H1 (cell line): ENCODE results near the gene BSND. TPM values are rescaled to one million over a fixed set of nuclear protein-coding genes. Genes with fewer than 3 reads are reported as not detected.

Source experiments
- CTCF ChIA-PET: fragments of 300-600 bp; sonication (Branson Sonifier 250); formaldehyde crosslinking; loops from one replicate; lab custom pipeline; 2021; ENCODE audit not compliant: partially characterized antibody; lab: Charles Lee
- POLR2A ChIA-PET: fragments of 300-600 bp; sonication (Branson Sonifier 250); formaldehyde crosslinking; loops from one replicate; lab custom pipeline; 2021; ENCODE audit warnings: inconsistent platforms; ENCODE audit not compliant: partially characterized antibody; lab: Charles Lee
- DNase-seq, 2 experiments: peaks; one replicate each; pipeline versions ENCODE4 v3.0.0 to v3.0.0-alpha.2; 2010 to 2022; ENCODE audit warnings: low spot score in 2 of 2, low read depth in 1 of 2, mixed read lengths in 1 of 2
- FAIRE-seq: peaks from 2 replicates; lab custom pipeline; 2011; peaks lifted over from hg19 to GRCh38; lab: Jason Lieb, UNC
- H2AFZ ChIP-seq: 2 replicates; pipeline ENCODE4 v1.8.1; 2012; ENCODE audit warnings: low read length, inconsistent platforms
- H2AK5ac ChIP-seq: 2 replicates; pipeline ENCODE4 v1.6.1; 2013; ENCODE audit warnings: low read depth, low read length
- H2BK120ac ChIP-seq: replicated peaks from 2 replicates; pipeline ENCODE3; 2013; ENCODE audit warnings: low read depth, low read length, inconsistent platforms
- H2BK12ac ChIP-seq: 2 replicates; pipeline ENCODE4 v1.6.1; 2013; ENCODE audit warnings: low read depth, low read length
- H2BK15ac ChIP-seq: 2 replicates; pipeline ENCODE4 v1.6.1; 2013; ENCODE audit warnings: low read length
- H2BK20ac ChIP-seq: 2 replicates; pipeline ENCODE4 v1.6.1; 2013; ENCODE audit warnings: low read length
- H2BK5ac ChIP-seq: 2 replicates; pipeline ENCODE4 v1.6.1; 2013; ENCODE audit warnings: low read depth, low read length
- H3K14ac ChIP-seq: 2 replicates; pipeline ENCODE4 v1.6.1; 2013; ENCODE audit warnings: inconsistent platforms; ENCODE audit not compliant: insufficient read length
- H3K18ac ChIP-seq: 2 replicates; pipeline ENCODE4 v1.6.1; 2013; ENCODE audit warnings: low read length; ENCODE audit errors: extremely low read depth
- H3K23ac ChIP-seq: 2 replicates; pipeline ENCODE4 v1.6.1; 2013; ENCODE audit warnings: inconsistent platforms; ENCODE audit not compliant: insufficient read length
- H3K23me2 ChIP-seq: 2 replicates; pipeline ENCODE4 v1.6.1; 2013; ENCODE audit warnings: low read depth, low read length
- H3K27ac ChIP-seq: 2 replicates; pipeline ENCODE4 v1.6.1; 2011; ENCODE audit warnings: low read depth, low read length, inconsistent platforms
- H3K27me3 ChIP-seq, 4 experiments: replicated peaks in 1 of 4; 1 replicate in 1 of 4; 2 replicates in 3 of 4; pipeline versions ENCODE4 v1.6.1 to v1.8.1; 2011 to 2013; ENCODE audit warnings: low read length in 3 of 4, mild to moderate bottlenecking in 3 of 4, inconsistent platforms in 2 of 4, mixed read lengths in 2 of 4, moderate library complexity in 1 of 4; ENCODE audit not compliant: control insufficient read depth in 3 of 4, insufficient read depth in 3 of 4; ENCODE audit errors: extremely low read depth in 1 of 4
- H3K36me3 ChIP-seq, 4 experiments: 2 replicates each; pipeline versions ENCODE4 v1.6.1 to v1.8.1; 2011 to 2013; ENCODE audit warnings: mild to moderate bottlenecking in 4 of 4, low read length in 3 of 4, moderate library complexity in 2 of 4, control low read depth in 1 of 4, inconsistent platforms in 1 of 4; ENCODE audit not compliant: insufficient read depth in 4 of 4, control insufficient read depth in 2 of 4
- H3K4ac ChIP-seq: replicated peaks from 2 replicates; pipeline ENCODE3; 2013; ENCODE audit warnings: low read length, low read depth, mixed read lengths, inconsistent platforms; ENCODE audit not compliant: insufficient read length
- H3K4me1 ChIP-seq, 4 experiments: replicated peaks in 1 of 4; 1 replicate in 1 of 4; 2 replicates in 3 of 4; pipeline versions ENCODE4 v1.6.1 to v1.8.1; 2011 to 2013; ENCODE audit warnings: low read length in 3 of 4, inconsistent platforms in 2 of 4, mixed read lengths in 1 of 4; ENCODE audit not compliant: insufficient read depth in 4 of 4, control insufficient read depth in 3 of 4
- H3K4me2 ChIP-seq, 2 experiments: 2 replicates each; pipeline versions ENCODE4 v1.6.1 to v1.8.1; 2011 to 2013; ENCODE audit warnings: low read depth in 2 of 2, low read length in 2 of 2, control low read depth in 1 of 2, inconsistent platforms in 1 of 2, mild to moderate bottlenecking in 1 of 2; ENCODE audit not compliant: insufficient read depth in 1 of 2
- H3K4me3 ChIP-seq, 4 experiments: fragments of 200-600, 300-600 bp in 1 of 4; sonication (generic), shearing (Covaris generic), sonication (Bioruptor Twin) in 1 of 4; 2 replicates each; pipeline versions ENCODE4 v1.5.1 to v1.8.1; 2011 to 2016; ENCODE audit warnings: low read length in 4 of 4, low read depth in 3 of 4, control low read depth in 2 of 4, inconsistent platforms in 2 of 4, mild to moderate bottlenecking in 2 of 4, mixed read lengths in 1 of 4, moderate library complexity in 1 of 4; ENCODE audit not compliant: insufficient read depth in 2 of 4; ENCODE audit errors: extremely low read depth in 1 of 4
- H3K56ac ChIP-seq: replicated peaks from 2 replicates; pipeline ENCODE3; 2013; ENCODE audit warnings: low read depth, mild to moderate bottlenecking, mixed read lengths, low read length, inconsistent platforms; ENCODE audit not compliant: insufficient read length
- H3K79me1 ChIP-seq: 2 replicates; pipeline ENCODE4 v1.6.1; 2013; ENCODE audit warnings: low read depth, low read length, control low read depth
- H3K79me2 ChIP-seq, 2 experiments: 2 replicates each; pipeline versions ENCODE4 v1.6.1 to v1.8.1; 2012 to 2013; ENCODE audit warnings: low read length in 2 of 2, mild to moderate bottlenecking in 2 of 2, inconsistent platforms in 1 of 2; ENCODE audit not compliant: insufficient read depth in 2 of 2, control insufficient read depth in 1 of 2
- H3K9ac ChIP-seq, 4 experiments: replicated peaks in 1 of 4; 1 replicate in 1 of 4; 2 replicates in 3 of 4; pipeline versions ENCODE4 v1.6.1 to v1.8.1; 2011 to 2013; ENCODE audit warnings: low read depth in 3 of 4, low read length in 3 of 4, control low read depth in 2 of 4, mild to moderate bottlenecking in 2 of 4, moderate library complexity in 2 of 4, inconsistent platforms in 1 of 4; ENCODE audit errors: extremely low read depth in 1 of 4
- H3K9me3 ChIP-seq, 2 experiments: 2 replicates each; pipeline versions ENCODE4 v1.6.1 to v1.8.1; 2012 to 2013; ENCODE audit warnings: mild to moderate bottlenecking in 2 of 2, moderate library complexity in 2 of 2, control low read depth in 1 of 2, inconsistent platforms in 1 of 2, low read depth in 1 of 2, low read length in 1 of 2, mixed read lengths in 1 of 2; ENCODE audit not compliant: insufficient read depth in 2 of 2
- H4K20me1 ChIP-seq, 2 experiments: replicated peaks in 1 of 2; 2 replicates each; pipeline versions ENCODE3 to v1.8.1; 2011 to 2013; ENCODE audit warnings: inconsistent platforms in 2 of 2, low read length in 2 of 2, mild to moderate bottlenecking in 1 of 2; ENCODE audit not compliant: insufficient read depth in 2 of 2, control insufficient read depth in 1 of 2
- H4K5ac ChIP-seq: 2 replicates; pipeline ENCODE4 v1.6.1; 2013; ENCODE audit warnings: low read length, low read depth, mixed read lengths, inconsistent platforms; ENCODE audit not compliant: insufficient read length
- H4K8ac ChIP-seq: 2 replicates; pipeline ENCODE4 v1.8.0; 2013; ENCODE audit warnings: mild to moderate bottlenecking, moderate library complexity, low read length, inconsistent platforms; ENCODE audit not compliant: insufficient read depth; ENCODE audit errors: extremely low read depth
- H4K91ac ChIP-seq: replicated peaks from 2 replicates; pipeline ENCODE3; 2013; ENCODE audit warnings: low read length, mixed read lengths, inconsistent platforms; ENCODE audit not compliant: insufficient read length
- BCL11A ChIP-seq, 2 experiments: IDR thresholded peaks; one replicate each; pipeline ENCODE4 v1.6.1; 2011; ENCODE audit warnings: low read depth in 2 of 2, low read length in 2 of 2, mild to moderate bottlenecking in 2 of 2
- CBX5 ChIP-seq: fragments of 300-800, 300-1000 bp; sonication (generic); IDR thresholded peaks from 2 replicates; pipeline ENCODE4 v1.7.1; 2016; ENCODE audit warnings: antibody characterized with exemption, low read length, low read depth
- EP300 ChIP-seq, 2 experiments: IDR thresholded peaks; 1 replicate in 1 of 2; 2 replicates in 1 of 2; pipeline ENCODE4 v1.6.1; 2011 to 2012; ENCODE audit warnings: low read depth in 2 of 2, low read length in 2 of 2, mild to moderate bottlenecking in 2 of 2, borderline replicate concordance in 1 of 2, inconsistent platforms in 1 of 2, moderate library complexity in 1 of 2
- KDM5A ChIP-seq: fragments of 200-600 bp; IDR thresholded peaks from 2 replicates; pipeline ENCODE4 v1.7.1; 2012; ENCODE audit warnings: mild to moderate bottlenecking, low read length, inconsistent platforms, mixed read lengths
- PHF8 ChIP-seq: fragments of 200-600 bp; sonication (generic); conservative IDR thresholded peaks from 2 replicates; pipeline ENCODE4 v1.7.1; 2012; ENCODE audit warnings: low read depth, mild to moderate bottlenecking, inconsistent platforms, low read length, moderate library complexity
- SP2 ChIP-seq: IDR thresholded peaks from 2 replicates; pipeline ENCODE4 v1.6.1; 2012; ENCODE audit warnings: mild to moderate bottlenecking, low read length, inconsistent platforms
- YY1 ChIP-seq: IDR thresholded peaks from 2 replicates; pipeline ENCODE4 v1.6.1; 2011; ENCODE audit warnings: low read depth, mild to moderate bottlenecking, low read length
- WGBS, 2 experiments: shearing (Covaris generic) in 1 of 2; methylation state at CpG; one replicate each; pipeline versions ENCODE4 v1.1.6 to v1.1.7; 2013 to 2015; ENCODE audit warnings: low lambda C conversion rate in 2 of 2, mixed read lengths in 2 of 2, inconsistent platforms in 1 of 2, low coverage in 1 of 2, missing lambda C conversion rate in 1 of 2; ENCODE audit not compliant: insufficient replicate concordance in 2 of 2, insufficient coverage in 1 of 2, insufficient read length in 1 of 2; ENCODE audit errors: extremely low coverage in 1 of 2, missing lambda C conversion rate in 1 of 2; 5-methylcytosine and 5-hydroxymethylcytosine counted together
- polyA plus RNA-seq, 7 experiments: library from polyadenylated mRNA; depleted of rRNA in 3 of 7; stranded (reverse) in 5 of 7; unstranded in 2 of 7; fragments of >200 nt in 5 of 7; fragments of 200-250 nt in 2 of 7; gene quantifications; 1 replicate in 5 of 7; 2 replicates in 1 of 7; 4 replicates in 1 of 7; pipeline versions ENCODE4 v1.2.1 to v1.2.3, GENCODE V29; 2011 to 2013; ENCODE audit warnings: missing spikeins in 2 of 7, mixed read lengths in 2 of 7
- total RNA-seq: library from RNA; stranded (reverse); fragmentation: NEBNext Ultra II Directional; extraction: Animal tissue kit (Norgen Biotek cat#: 25700); gene quantifications from 2 replicates; pipeline ENCODE4 v1.2.1, GENCODE V29; 2021
- TF ChIP-seq, protein P1 (sequence below): IDR thresholded peaks from 2 replicates; pipeline ENCODE4 v1.6.1; 2011; ENCODE audit warnings: low read length, improper control_type of control experiment

Gene BSND
- total and polyA plus RNA-seq, 2 of the 8 experiments (the other 6 are each of a cell fraction or from before 2014, with no cell fraction given): 0.43 to 0.68 TPM

DNA sequence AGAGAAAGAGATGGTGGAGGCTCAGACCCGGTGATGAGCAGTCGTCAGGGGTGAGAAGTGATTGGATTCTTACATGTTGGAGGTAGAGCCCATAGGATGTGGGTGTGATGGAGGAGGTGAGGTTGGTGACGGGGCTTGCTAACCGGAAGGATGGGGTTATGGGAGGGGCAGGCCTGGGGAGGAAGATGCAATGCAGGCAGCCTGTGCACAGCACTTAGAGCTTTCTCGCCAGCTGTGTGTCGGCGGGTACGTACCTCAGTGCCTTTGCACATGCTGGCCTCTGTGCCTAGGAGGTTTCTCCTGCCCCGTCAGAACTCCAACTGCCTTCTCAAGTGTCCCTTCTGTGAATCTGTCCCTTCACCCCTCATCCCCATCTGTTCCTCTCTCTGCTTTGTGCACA lies 2.9 kb upstream of the BSND start:
- Histone ChIP-seq H3K27me3 (peaks cover 4 to 40% (median 35%) of the 10 kb centered on the region in 4 experiments), H4K5ac (no peak overlapping the region), H2BK5ac (peak overlapping the region; percentile 66; the same call in 1 of the 2 replicates), H2BK20ac (peak overlapping the region; percentile 98), H2BK12ac (peak overlapping the region; percentile 90; the same call in 1 of the 2 replicates), H3K4me2 (0 out of 4 replicates have a peak overlapping the region, but pooled peaks of 1 of the 2 experiments have one; percentile 0), H3K9ac (no peak overlapping the region), H2BK120ac (peak overlapping the region; percentile 12), H3K14ac (no peak overlapping the region), H3K4me1 (peaks cover 16 to 30% (median 23%) of the 10 kb centered on the region in 4 experiments), H2BK15ac (peak overlapping the region; percentile 61; the same call in 1 of the 2 replicates), H3K18ac (peak overlapping the region; percentile 78; the same call in 1 of the 2 replicates), H3K27ac (no peak overlapping the region), H4K91ac (peak overlapping the region; percentile 57), H4K20me1 (no peaks in the 10 kb centered on the region), H3K4ac (peak overlapping the region; percentile 33), H2AFZ (no peak overlapping the region), H3K4me3 (no peak overlapping the region), H3K23me2 (peaks cover 4% of the 10 kb centered on the region; the same call in 1 of the 2 replicates), H3K79me1 (no peaks in the 10 kb centered on the region), H3K36me3 (no peaks in the 10 kb centered on the region), H3K23ac (no peak overlapping the region), H3K9me3 (no peaks in the 10 kb centered on the region), H3K79me2 (no peaks in the 10 kb centered on the region), H4K8ac (no peak overlapping the region), H3K56ac (no peak overlapping the region), H2AK5ac (peak overlapping the region; percentile 67)
- no peak for FAIRE-seq
- 88% methylated on average over 9 of the region's 9 CpGs; no CpG with 5 or more reads in 1 of the 2 experiments for WGBS, 2 experiments
- no peak for DNase-seq
- ChIA-PET CTCF (interaction anchor here (0.5 to 11.0 kb wide), 23 partner anchors 9 to 141 kb away, joined by 3 to 511 read pairs (median 8); partner anchors contain the start of genes DHCR24 and TMEM61), POLR2A (interaction anchor here (0.8 to 2.7 kb wide), 6 partner anchors 24 to 108 kb away, joined by 3 to 13 read pairs (median 4); no protein-coding TSS in a partner anchor)
- TF ChIP-seq PHF8 (no peak), CBX5 (no peak), SP2 (no peak), BCL11A (IDR thresholded peaks at IDR 0.05; ENCODE audit: low read depth in 2 of 2, low read length in 2 of 2) (no peak), YY1 (no peak), KDM5A (no peak), EP300 (IDR thresholded peaks at IDR 0.05; ENCODE audit: borderline replicate concordance in 1 of 2, low read depth in 2 of 2, low read length in 2 of 2) (no peak)
- TF ChIP-seq, protein P1, sequence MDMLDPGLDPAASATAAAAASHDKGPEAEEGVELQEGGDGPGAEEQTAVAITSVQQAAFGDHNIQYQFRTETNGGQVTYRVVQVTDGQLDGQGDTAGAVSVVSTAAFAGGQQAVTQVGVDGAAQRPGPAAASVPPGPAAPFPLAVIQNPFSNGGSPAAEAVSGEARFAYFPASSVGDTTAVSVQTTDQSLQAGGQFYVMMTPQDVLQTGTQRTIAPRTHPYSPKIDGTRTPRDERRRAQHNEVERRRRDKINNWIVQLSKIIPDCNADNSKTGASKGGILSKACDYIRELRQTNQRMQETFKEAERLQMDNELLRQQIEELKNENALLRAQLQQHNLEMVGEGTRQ: no peak
